NB4 (cell line): ENCODE measurements around the gene ESF1.

Experiments used
- DNase-seq: peaks from one replicate; pipeline ENCODE4 v3.0.0; 2010; ENCODE audit warnings: low read depth
- H3K4me3 ChIP-seq: one replicate; pipeline ENCODE4 v1.5.1; 2011; ENCODE audit warnings: mild to moderate bottlenecking, low read depth, low read length, moderate library complexity
- MYC ChIP-seq: IDR thresholded peaks from 2 replicates; pipeline ENCODE4 v1.6.1; 2011; ENCODE audit warnings: low read depth, low read length
- POLR2A ChIP-seq: IDR thresholded peaks from 2 replicates; pipeline ENCODE4 v1.6.1; 2011; ENCODE audit warnings: mild to moderate bottlenecking; ENCODE audit not compliant: insufficient read length; ENCODE audit errors: extremely low read depth
- TF ChIP-seq, protein P1 (sequence below): IDR thresholded peaks from 2 replicates; pipeline ENCODE4 v1.6.1; 2011; ENCODE audit warnings: low read depth, low read length
- TF ChIP-seq, protein P2 (sequence below): IDR thresholded peaks from one replicate; pipeline ENCODE4 v1.5.1; 2012; ENCODE audit warnings: low read depth, low read length

The ESF1 gene

DNA sequence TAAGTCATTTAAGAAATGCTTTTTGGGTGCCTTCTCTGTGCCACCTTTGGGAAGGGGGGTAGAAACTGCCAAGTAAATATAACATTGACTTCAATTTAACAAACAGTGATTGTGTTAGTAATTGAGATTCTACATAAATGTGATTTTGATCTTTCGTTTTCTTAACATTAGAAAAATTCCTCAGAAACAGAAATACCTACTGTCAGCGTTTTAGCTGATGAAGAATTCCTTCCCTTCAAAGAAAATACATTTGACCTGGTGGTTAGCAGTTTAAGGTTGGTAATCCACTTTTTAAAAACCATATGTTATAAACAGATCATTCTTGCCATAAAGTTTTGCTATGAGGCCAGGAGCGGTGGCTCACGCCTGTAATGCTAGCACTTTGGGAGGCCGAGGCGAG lies 9.9 kb upstream of the ESF1 start:
- DNase-seq = no peak
- TF ChIP-seq POLR2A = no peak
- TF ChIP-seq, protein P1, sequence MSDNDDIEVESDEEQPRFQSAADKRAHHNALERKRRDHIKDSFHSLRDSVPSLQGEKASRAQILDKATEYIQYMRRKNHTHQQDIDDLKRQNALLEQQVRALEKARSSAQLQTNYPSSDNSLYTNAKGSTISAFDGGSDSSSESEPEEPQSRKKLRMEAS = no peak
- no peak for TF ChIP-seq MYC
- TF ChIP-seq, protein P2, sequence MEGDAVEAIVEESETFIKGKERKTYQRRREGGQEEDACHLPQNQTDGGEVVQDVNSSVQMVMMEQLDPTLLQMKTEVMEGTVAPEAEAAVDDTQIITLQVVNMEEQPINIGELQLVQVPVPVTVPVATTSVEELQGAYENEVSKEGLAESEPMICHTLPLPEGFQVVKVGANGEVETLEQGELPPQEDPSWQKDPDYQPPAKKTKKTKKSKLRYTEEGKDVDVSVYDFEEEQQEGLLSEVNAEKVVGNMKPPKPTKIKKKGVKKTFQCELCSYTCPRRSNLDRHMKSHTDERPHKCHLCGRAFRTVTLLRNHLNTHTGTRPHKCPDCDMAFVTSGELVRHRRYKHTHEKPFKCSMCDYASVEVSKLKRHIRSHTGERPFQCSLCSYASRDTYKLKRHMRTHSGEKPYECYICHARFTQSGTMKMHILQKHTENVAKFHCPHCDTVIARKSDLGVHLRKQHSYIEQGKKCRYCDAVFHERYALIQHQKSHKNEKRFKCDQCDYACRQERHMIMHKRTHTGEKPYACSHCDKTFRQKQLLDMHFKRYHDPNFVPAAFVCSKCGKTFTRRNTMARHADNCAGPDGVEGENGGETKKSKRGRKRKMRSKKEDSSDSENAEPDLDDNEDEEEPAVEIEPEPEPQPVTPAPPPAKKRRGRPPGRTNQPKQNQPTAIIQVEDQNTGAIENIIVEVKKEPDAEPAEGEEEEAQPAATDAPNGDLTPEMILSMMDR = no peak
- H3K4me3 ChIP-seq = no peak overlapping the region

DNA sequence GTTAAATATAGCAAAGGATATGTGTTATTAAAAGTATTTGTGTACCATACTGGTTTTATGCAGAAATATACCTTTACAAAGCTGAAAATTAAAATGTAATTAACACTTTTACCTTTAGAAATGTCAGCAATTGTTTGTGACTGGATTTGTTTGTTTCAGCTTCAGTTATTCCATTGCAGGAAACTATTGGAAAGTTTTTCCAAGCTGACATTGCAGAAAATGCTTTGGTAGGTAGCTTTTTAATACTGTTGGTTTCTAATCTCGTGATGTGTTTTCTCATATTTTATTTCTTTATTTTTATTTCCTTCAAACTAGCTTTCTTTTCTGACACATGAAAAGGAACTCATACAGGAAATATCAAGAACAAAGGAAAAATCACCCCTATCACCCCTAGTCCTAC lies 8.3 kb upstream of the ESF1 start:
- TF ChIP-seq, protein P2 = no peak
- TF ChIP-seq, protein P1 = no peak
- TF ChIP-seq MYC (no peak), POLR2A (no peak)
- no peak for DNase-seq
- H3K4me3 ChIP-seq = no peak overlapping the region

DNA sequence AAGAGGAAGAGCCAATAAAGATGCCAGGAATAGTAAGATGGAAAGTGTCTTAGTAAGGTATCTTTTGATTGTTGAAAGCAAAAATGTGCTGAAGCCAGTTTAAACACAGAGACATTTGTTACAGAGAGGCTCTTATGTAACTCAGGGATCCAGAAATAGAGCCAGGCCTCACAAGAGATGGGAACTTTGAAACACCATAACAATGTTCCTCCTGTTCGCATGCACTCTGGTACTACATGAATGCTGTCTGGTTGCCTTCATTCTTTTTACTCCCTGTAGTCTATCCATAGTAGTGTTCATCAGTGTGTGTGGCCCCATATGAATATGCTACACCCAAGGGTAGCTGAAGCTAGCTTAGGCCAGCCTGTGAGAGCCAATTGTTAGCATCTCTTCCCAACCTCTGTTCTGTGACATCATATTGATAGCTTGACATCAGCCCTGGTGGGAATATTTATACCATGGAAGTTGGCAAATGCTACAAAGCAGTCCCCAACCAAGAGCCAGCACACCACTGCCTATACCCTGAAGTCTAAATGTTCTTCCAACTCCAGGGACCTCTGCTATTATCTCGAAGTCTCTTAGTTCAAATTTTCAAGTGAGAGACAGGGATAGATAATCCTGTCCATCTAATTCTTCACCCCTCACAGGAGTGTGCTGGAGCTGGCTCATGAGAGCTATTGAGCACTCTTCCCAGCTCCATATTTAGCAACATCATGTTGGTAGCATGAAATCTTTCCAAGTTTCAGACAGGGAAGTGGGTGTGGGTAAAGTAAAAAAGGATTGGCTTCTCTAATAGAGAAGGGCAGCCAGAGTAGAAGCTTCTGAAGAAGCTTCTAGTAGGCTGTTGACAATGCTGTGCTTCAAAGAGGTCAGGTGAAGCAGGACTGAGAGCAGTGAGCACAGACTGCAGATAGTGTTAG lies 7.1 kb upstream of the ESF1 start:
- no peak overlapping the region for H3K4me3 ChIP-seq
- TF ChIP-seq, protein P2 = no peak
- TF ChIP-seq MYC (no peak), POLR2A (no peak)
- TF ChIP-seq, protein P1 = no peak
- no peak for DNase-seq

DNA sequence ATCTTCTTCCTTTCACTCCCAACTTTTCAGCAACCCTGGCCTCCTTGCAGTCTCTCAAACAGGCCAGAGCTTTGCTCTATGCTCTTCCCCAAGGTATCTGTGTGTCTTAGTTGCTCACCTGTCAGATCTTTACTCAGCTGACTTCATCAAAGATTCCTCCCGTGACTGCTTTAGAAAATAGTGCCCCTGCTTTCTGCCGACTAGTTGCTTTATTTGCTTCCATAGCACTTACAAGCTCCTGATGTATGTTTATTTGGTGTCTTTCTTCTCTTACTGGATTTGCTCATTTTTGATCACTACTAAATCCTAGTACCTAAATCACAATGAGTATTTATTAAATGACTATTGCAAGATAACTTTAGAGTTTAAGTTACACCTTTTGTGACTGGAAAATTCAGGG lies 6.0 kb upstream of the ESF1 start:
- TF ChIP-seq, protein P1 = no peak
- TF ChIP-seq MYC (no peak), POLR2A (no peak)
- TF ChIP-seq, protein P2 = no peak
- no peak overlapping the region for H3K4me3 ChIP-seq
- DNase-seq = no peak

DNA sequence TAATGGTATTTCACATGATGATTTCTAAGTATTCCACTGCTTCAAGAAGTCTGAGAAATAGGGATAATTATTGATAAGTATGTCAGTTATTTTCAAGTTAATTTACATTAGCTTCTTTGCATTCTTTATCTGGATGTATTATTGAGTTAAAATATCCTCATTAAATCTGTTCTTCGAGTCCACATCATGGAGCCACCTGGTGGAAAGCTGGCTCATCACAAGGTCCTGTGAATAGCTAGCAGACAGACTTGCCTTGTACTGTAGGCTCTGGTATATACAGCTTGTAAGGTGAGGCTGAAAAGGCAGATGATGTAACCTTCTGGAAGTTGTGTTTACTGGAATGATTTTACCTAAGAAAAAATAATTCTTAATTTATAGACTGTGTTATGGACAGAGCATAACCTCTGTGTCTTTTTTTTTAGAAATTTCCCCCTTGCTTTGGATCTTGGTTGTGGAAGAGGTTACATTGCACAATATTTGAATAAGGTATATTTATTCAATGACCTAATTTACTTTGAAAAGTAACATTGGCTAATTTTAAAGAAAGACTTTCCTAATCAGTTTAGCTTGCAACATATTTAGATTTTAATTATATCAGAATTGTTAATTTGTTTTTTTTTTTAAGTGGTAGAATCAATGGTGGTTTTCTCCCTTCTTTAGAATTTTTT lies 3.6 kb upstream of the ESF1 start:
- H3K4me3 ChIP-seq = no peak overlapping the region
- TF ChIP-seq MYC (no peak), POLR2A (no peak)
- TF ChIP-seq, protein P1 = no peak
- TF ChIP-seq, protein P2 = peak; percentile 62
- DNase-seq = peak; percentile 72
